HFFc6 (cell line): Measurements from ENCODE around the gene CDK15. TPM values are rescaled to one million over a fixed set of nuclear protein-coding genes. Genes with fewer than 3 reads are reported as not detected.

Source experiments
- DNase-seq: peaks from one replicate; pipeline ENCODE4 v3.0.0-alpha.2; 2018
- H3K27ac Mint-ChIP-seq: 2 replicates; pipeline ENCODE4 v1.8.0; 2020; ENCODE audit warnings: mild to moderate bottlenecking, mixed read lengths
- H3K27me3 Mint-ChIP-seq: 2 replicates; pipeline ENCODE4 v1.8.0; 2021; ENCODE audit warnings: mild to moderate bottlenecking, moderate library complexity, mixed read lengths; ENCODE audit not compliant: insufficient read depth
- H3K36me3 Mint-ChIP-seq: 2 replicates; pipeline ENCODE4 v1.8.0; 2021; ENCODE audit warnings: low read depth, mixed read lengths
- H3K4me1 Mint-ChIP-seq: 2 replicates; pipeline ENCODE4 v1.8.0; 2020; ENCODE audit warnings: low read depth, mixed read lengths
- H3K4me3 Mint-ChIP-seq: 2 replicates; pipeline ENCODE4 v1.8.0; 2020; ENCODE audit warnings: mild to moderate bottlenecking, moderate library complexity, mixed read lengths
- H3K9me3 Mint-ChIP-seq: 2 replicates; pipeline ENCODE4 v1.8.0; 2020; ENCODE audit warnings: mild to moderate bottlenecking, mixed read lengths
- total RNA-seq, 6 experiments: library from RNA; stranded (reverse); fragmentation: NEBNext Ultra II Directional; extraction: Animal tissue kit (Norgen Biotek cat#: 25700); gene quantifications; 2 replicates in 1 of 6; 3 replicates in 5 of 6; pipeline ENCODE4 v1.2.3, GENCODE V29; 2021
- TF ChIP-seq, protein P1 (sequence below): fragments of 200-600 bp; sonication (generic); IDR thresholded peaks from 2 replicates; pipeline ENCODE4 v1.5.0; 2021; ENCODE audit warnings: antibody characterized with exemption, mild to moderate bottlenecking

Gene CDK15
- total RNA-seq, 6 experiments from 2014 or later: 21.7 to 59.8 (median 49.4) TPM

DNA sequence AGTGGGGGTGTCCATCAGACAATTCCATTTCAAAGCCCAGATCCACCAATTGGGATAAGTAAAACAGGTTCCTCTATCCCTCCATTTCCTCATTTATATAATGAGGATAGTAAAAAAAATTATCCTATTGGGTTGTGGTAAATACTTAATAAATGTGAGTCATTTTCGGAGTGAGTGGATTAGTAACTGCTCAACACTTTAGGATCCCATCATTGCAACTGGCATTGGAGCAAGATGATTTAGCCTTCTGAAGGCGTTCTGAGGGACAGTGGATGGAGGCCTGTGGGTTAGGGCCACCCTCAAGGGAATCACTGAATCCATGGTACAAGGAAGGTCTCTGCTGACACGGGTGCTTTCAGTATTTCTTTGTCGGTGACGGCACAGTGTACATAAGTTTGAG is 118.7 kb downstream of the CDK15 start:
- Mint-ChIP-seq H3K36me3 (no peaks in the 10 kb centered on the region), H3K4me1 (peaks cover 23% of the 10 kb centered on the region), H3K9me3 (no peaks in the 10 kb centered on the region), H3K27ac (no peak overlapping the region), H3K4me3 (no peak overlapping the region), H3K27me3 (no peaks in the 10 kb centered on the region; the same call in 1 of the 2 replicates)
- no peak for DNase-seq
- TF ChIP-seq, protein P1, sequence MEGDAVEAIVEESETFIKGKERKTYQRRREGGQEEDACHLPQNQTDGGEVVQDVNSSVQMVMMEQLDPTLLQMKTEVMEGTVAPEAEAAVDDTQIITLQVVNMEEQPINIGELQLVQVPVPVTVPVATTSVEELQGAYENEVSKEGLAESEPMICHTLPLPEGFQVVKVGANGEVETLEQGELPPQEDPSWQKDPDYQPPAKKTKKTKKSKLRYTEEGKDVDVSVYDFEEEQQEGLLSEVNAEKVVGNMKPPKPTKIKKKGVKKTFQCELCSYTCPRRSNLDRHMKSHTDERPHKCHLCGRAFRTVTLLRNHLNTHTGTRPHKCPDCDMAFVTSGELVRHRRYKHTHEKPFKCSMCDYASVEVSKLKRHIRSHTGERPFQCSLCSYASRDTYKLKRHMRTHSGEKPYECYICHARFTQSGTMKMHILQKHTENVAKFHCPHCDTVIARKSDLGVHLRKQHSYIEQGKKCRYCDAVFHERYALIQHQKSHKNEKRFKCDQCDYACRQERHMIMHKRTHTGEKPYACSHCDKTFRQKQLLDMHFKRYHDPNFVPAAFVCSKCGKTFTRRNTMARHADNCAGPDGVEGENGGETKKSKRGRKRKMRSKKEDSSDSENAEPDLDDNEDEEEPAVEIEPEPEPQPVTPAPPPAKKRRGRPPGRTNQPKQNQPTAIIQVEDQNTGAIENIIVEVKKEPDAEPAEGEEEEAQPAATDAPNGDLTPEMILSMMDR: no peak

DNA sequence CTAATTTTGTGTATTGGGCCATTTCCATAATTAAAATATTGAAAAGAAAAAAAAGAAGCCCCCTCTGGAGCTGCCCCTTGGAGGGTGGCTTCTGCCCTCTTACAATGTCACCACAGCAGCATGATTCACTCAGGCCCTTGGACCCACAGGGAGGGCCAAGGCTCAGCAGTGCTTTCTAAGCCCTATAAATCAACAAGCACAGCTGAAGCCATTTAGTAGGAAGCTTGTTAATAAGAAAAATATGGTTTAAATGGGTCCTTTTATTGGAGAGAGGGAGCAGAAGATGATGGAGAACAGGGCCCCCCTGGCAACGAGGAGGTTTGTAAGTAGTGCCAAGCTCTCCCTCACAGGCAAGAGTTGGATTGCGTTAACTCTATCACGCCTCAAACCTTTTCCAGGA is 119.7 kb downstream of the CDK15 start:
- no peak overlapping the region for H3K27ac Mint-ChIP-seq
- TF ChIP-seq, protein P1: no peak
- H3K4me1 Mint-ChIP-seq: peaks cover 33% of the 10 kb centered on the region

GRCh38 chr2:201928363-201928762 is 122.0 kb downstream of the CDK15 start:
- Mint-ChIP-seq H3K4me3 (no peak overlapping the region), H3K27ac (no peak overlapping the region), H3K9me3 (no peaks in the 10 kb centered on the region), H3K27me3 (no peaks in the 10 kb centered on the region; the same call in 1 of the 2 replicates), H3K4me1 (peaks cover 48% of the 10 kb centered on the region), H3K36me3 (no peaks in the 10 kb centered on the region)
- TF ChIP-seq, protein P1: no peak
- no peak for DNase-seq

More for the DNA sequence above, 119.7 kb downstream of the CDK15 start:
- no peaks in the 10 kb centered on the region; the same call in 1 of the 2 replicates for H3K27me3 Mint-ChIP-seq
- no peak overlapping the region for H3K4me3 Mint-ChIP-seq
- no peak for DNase-seq
- H3K9me3 Mint-ChIP-seq: no peaks in the 10 kb centered on the region
- H3K36me3 Mint-ChIP-seq: no peaks in the 10 kb centered on the region

GRCh38 chr2:201929281-201930026 is 123.1 kb downstream of the CDK15 start:
- TF ChIP-seq, protein P1: no peak
- Mint-ChIP-seq H3K27me3 (no peaks in the 10 kb centered on the region; the same call in 1 of the 2 replicates), H3K4me3 (no peak overlapping the region), H3K9me3 (no peaks in the 10 kb centered on the region), H3K27ac (no peak overlapping the region), H3K36me3 (no peaks in the 10 kb centered on the region), H3K4me1 (peaks cover 55% of the 10 kb centered on the region)
- no peak for DNase-seq

DNA sequence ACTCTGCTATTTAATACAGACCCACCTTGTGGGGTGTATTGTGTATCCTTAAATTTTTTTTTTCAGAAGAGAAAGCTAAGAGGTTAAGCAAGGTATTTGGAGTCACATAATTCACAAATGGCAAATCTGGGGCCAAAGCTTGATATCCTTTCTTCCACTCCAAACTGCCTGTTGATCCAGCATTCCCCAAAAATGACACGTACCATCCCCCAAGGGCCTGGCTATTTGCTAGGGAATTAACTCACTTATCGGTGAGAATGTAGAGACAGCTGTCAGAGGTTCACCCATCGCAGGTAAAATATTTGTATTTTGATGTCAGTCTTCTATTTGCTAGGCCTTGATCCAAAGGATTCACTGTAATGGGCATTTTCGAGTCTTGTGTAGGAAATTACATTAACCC is 123.7 kb downstream of the CDK15 start:
- H3K4me1 Mint-ChIP-seq: peaks cover 51% of the 10 kb centered on the region
- H3K9me3 Mint-ChIP-seq: peaks cover 4% of the 10 kb centered on the region; the same call in 1 of the 2 replicates
- H3K27ac Mint-ChIP-seq: no peak overlapping the region
- TF ChIP-seq, protein P1: no peak
- DNase-seq: no peak
- H3K27me3 Mint-ChIP-seq: no peaks in the 10 kb centered on the region; the same call in 1 of the 2 replicates
- no peaks in the 10 kb centered on the region for H3K36me3 Mint-ChIP-seq
- no peak overlapping the region for H3K4me3 Mint-ChIP-seq
